HTERT RPE-1 (cell line): ENCODE data around the gene AP2A2.

Source experiments
- in situ Hi-C: fragments of 300-500 bp; cut with MboI; formaldehyde crosslinking; loops from 4 replicates; pipeline ENCODE4 v1.14.3; 2020; ENCODE audit warnings: low sequenced_read_pairs

The AP2A2 gene

DNA sequence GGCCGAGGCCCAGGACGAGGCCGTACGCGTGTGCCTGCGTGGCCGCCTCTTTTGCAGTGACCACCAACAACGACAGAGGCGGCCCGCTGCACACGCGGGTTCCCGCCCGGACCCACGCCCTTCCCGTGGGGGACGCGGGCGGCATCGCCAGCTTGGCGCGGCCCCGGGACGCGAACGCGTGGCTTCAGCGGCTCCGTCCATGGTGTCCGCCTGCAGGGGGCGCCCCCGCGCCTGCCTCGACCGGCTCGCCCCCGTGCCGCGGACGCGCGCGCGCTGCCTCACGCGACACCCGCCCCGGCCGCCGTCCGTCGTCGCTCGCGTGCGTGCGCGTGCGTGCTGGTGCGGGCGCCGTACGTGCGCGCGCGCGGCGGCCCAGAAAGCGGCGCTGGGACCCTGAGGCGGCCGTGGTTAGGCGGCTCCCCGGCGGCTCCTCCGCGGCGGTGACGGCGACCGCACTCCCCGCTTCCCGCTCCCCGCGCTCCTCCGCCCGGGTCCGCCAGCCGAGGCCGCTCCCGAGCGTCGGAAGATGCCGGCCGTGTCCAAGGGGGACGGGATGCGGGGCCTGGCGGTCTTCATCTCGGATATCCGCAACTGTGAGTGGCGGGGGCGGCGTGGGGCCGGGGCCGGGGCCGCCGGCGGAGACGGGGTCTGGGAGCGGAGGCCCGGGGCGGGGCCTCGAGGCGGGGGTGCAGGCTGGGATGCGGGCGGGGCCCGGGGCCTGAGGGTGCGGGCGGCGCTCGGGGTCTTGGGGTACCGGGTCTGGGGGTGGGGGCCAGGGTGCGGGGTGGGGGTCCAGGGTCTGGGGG is at the start of gene AP2A2:
TSS of gene AP2A2 (plus strand) at position 375 of the 806 bp plus-strand sequence. CDS start at position 527, 152 bp downstream.
- in situ Hi-C loops, result no loop called here

- in situ Hi-C loops, result no loop called here
Measured at GRCh38 chr11:876545-876944, 49.1 kb upstream of the AP2A2 start.

GRCh38 chr11:877565-877964 is 48.1 kb upstream of the AP2A2 start:
- in situ Hi-C loops, result no loop called here

DNA sequence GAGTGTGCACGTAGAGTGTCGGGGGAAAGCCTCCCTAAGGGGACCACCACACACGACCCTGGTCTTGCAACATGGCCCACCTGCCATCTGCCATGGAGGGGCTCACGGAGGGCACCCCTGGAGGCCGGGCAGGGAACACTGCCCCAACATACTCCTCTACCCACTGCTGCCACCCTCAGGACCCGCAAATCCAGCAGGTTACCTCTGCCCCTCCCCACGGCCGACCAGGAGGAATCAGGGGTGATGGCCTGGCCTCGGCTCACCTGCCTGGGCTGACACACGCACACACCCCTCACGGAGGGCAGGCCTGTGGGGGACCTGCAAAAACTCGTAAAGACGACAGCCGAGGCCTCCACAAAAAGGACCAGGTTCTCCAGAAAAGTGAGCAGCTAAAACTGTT is 45.2 kb upstream of the AP2A2 start:
- in situ Hi-C loops, result no loop called here

DNA sequence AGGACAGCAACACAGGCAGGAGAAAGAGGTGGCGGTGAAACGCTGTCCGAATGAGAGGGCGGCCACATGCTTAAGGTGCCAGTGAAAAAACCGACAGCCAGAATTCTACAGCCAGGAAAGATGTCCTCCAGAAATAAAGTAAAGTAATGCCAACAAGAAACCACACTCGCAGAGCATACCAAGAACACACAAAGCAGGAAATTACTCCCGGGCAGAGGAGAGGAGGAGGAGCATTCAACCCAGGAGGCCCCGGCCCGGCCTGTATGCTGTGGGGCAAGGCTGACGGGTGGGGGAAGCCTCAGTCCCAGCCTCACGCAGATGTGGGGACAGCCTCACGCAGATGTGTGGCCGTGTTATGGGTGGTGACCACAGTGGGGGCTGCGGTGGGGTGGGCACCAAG is 43.1 kb upstream of the AP2A2 start:
- in situ Hi-C loops, result no loop called here

DNA sequence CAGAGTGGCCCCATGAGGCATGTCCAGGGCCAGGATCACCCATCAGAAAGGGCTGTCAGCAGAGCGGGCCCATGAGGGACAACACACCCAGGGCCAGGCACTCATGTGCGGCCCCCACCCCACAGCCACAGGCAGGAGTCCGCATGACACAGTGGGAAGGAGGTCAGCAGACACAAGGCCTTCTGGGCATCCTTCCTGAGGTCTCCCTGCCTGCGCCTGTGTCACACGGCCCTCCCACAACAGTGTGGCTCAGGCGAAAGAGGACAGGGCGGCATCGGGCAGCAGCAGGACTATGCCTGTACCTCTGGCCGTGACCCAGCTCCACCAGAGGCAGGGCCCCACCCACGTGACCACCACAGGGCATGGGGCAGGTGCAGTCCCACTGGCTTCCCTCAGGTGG is 42.1 kb upstream of the AP2A2 start:
- in situ Hi-C loops, result no loop called here

DNA sequence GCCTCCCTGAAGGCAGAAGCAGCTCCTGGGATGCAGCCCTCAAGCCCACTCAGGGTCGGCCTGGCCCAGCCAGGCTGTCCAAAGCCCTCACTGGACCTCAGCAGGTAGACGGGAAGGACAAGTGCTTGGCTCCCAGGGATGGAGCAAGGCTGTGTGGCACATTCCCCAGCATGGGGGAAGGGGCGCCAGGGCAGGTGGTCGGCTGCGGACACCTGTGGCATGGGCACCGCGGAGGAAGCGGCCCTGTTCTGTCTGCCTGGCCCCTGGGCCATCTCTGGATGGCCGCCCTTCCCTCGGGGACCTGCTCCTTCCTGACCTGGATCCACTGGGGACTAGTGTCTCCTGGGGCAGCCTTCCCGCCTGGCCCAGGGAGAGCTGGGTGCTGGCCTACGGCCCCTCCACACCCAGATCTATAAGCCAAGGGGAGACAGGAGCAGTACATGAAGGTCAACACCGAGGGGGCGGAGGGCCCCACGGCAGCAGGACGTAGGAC is 41.0 kb upstream of the AP2A2 start:
- in situ Hi-C loops, result no loop called here

DNA sequence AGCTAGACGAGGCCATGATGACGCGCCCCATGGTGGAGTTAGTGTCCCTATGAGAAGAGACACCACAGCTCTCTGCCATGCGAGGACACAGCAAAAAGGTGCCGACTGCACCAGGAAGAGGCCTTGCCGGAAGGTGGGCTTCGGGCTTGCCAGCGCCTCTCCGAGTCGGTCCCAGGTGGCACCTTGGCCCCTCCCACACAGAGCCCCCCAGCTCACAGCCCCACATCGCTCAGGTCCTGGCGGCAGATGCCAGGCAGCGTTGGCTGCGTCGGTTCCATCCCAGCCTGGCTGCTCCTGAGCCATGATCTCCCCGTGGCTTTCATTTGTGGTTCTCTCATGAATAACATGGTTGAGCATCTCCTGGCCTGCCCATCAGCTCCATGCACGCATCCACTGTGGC is 39.1 kb upstream of the AP2A2 start:
- in situ Hi-C loops, result no loop called here

DNA sequence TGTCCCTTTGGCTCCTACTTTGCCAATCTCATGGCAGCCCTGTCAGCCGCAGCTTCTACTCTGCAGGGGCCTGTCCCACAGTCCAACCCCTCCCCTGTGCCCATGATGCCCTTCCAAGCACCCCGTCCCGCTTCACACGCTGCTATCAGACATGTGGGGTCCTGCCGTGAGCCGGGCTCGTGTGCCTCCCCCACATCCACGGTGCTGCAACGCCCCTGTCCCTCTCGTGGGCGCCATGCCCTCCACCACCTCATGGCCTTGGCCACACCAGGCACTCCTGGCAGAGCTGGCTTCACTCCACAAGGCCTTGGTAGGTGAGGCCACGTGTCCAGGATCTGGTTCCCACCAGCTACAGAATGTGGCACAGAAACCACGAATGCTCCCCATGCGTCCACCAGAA is 38.1 kb upstream of the AP2A2 start:
- in situ Hi-C loops, result no loop called here

GRCh38 chr11:888310-889212 is 37.1 kb upstream of the AP2A2 start:
- in situ Hi-C loops, result no loop called here

DNA sequence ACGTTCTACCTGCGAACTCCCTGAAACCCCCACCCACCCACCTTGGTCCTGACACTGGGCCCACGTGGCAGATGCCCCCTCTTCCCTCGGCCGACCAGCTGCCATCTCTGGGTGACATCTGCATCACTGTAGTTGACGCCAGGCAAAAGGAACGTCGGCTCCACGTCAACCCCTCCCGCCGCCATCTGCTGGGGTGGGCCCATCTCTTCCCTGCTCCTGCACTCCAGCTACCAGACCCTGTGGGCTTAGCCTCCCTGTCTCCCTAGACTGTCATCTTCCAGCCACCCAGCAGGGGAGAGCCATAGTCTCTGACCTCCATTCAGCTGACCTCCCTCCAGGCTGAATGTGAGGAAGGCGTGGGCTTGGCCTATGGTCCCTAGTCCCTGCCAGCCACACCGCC is 36.4 kb upstream of the AP2A2 start:
- in situ Hi-C loops, result no loop called here

DNA sequence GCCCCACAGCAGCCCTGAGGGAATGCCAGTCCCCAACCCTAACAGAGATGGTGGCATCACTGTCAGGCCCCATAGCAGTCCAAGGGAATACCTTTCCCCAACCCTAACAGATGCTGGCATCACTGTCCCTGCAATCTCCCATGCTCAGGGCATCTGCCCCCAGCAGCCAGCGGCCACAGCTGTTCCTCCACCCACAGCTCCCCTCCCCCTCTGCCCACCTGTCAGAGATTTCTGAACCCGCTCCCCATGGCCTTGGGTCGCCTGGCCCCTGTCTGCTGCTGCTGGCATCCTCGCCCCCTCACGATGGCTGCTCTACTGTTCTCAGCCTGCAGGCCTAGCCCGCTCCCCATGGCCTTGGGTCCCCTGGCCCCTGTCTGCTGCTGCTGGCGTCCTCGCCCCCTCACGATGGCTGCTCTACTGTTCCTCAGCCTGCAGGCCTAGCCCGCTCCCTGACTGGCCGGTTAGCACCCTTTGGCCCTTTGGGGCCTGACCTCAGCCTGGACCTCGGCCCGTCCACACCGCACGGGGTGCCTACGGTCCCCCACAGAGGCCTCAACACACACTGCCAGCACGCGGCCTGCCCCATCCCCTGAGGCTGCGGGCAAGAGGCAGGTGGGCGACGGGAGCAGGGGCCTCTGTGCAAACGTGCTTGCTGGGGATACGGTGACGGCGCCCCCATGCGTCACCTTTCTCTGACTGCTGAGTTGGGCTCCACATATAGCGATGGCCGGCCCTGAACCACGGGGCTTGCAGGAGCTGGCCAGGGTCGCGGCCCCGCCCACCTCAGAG is 35.8 kb upstream of the AP2A2 start:
- in situ Hi-C loops, result no loop called here

- in situ Hi-C loops, result no loop called here
Measured at GRCh38 chr11:890794-891540, 34.7 kb upstream of the AP2A2 start.

DNA sequence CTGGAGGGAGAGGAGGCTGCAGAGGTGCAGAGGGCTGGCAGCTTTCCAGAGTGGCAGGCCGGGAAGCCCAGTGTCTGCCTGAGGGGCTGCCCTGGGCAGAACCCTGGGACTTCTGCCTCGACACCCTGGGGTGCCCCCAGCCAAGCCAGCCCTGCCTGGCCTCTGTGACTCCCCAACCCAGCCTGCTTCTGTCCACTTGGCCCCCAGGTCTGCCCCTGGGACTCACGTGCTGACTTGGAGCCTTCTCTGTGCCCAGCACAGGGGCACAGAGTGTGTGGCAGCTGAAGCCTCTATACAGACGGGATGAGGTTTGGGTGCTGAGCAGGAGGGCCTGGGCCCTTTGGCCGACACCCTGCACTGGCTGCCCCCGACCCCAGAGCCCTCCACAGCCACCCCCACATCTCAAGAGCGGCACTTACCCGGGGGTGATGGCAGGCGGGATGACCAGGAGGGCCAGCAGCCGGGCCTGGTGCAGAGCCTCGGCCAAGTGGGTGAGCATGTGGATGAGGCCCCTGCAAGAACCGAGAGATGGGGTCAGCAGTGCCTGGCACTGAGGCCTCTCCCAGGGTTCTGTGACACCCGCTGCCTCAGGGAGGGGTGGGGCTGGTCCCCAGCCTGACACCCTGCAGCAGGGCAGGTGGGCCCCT is 32.5 kb upstream of the AP2A2 start:
- in situ Hi-C loops, result no loop called here

DNA sequence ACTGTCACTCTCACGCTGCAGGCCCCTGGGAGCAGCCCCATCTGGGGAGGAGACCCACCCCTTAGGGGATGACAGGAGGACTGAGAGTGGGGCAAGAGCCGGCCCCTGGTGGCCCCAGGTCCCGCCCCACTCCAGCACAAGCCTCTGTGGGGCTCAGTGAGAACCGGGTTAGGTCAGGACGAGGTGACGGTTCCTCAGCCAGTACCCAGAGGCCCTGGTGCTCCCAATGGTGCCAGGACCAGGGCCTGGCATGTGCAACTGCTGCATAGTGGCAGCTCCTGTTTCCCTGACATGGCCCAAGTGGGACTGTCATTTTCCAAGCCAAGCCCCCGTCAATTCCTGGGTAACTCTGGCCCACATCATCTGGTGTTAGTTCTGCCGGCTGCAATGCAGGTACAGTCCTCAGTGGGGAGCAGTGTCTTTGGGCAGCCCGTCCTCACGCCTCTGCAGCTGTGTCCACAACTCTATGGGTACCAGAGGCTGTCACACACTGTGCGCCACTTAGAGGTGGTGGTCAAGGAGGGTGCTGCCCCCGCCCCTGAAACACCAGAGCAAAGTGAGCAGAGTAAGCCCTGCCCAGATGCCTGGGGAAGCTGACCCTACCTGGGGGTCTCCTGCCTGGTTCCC is 31.0 kb upstream of the AP2A2 start:
- in situ Hi-C loops, result no loop called here

DNA sequence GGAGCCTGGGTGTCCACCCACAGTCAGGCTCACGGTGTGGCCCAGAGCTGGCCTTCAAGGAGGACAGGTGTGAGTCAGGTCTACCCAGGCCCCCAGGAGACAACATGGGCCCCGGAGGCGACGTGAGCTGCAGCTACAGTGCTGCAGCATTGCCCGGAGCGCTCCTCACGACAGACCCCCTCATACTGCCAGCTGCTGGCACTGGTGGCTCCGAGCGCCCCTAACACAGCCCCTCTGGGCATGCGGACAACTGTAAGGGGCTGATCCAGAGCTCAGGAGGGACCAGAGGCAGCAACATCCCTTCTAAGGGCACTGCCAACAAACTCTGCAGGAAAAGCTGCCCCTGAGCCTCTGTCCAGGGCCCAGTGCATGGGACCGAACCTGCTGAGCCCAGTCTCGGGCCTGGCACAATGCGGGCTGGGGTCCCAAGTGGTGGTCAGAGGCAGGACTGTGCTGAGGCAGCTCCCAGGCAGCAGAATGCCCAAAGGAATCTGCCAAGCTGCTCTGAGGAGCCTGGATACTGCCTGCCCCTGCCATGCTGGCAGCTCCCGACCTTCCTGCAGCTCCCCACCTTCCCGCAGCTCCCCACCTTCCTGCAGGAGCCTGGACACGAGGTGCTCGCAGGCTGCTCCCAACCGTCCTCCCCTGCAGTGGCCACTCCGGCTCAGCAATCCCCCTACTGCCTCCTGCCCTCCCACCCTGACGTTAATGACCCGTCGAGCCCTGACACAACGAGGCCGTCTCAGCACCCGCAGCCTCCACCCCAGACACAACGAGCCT is 30.1 kb upstream of the AP2A2 start:
- in situ Hi-C loops, result no loop called here

DNA sequence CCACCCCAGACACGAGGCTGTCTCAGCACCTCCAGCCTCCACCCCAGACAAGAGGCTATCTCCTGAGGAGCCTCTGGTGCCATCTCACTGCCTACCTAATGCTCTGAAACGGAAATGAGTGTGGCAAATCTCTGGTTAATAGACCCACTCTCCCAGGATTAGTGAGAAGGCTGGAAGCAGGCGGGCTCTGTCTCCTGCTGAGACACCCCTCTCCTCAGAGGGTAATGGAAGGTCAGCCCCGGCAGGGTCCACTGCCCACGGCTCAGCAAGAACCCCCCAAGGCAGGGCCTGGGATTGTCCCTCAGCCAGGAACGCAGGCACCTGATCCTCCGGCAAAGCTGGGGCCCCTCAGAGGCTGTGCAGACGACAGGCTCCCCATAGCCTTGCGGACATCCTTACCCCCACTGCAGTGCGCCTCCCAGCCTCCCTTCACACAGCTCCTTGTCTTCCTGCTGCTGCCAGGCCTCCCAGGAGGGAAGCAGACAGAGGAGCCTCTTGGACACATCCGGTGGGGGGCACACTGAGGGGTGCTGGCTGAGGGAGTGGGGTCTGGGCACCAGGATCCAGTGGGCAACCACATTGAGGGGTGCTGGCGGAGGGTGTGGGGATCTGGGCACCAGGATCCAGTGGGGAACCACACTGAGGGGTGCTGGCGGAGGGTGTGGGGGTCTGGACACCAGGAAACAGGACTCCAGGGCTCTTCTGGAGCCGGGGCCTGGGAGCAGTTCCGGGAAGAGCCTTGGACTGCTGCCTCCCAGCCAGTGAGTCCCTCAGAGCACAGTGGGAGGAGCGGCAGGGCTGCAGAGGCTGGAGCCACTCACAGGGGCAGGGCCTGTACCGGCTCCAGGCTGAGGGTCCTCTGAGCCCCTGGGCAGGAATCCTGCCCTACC is 28.2 kb upstream of the AP2A2 start:
- in situ Hi-C loops, result no loop called here

GRCh38 chr11:898143-898511 is 27.5 kb upstream of the AP2A2 start:
- in situ Hi-C loops, result no loop called here
